Astrocyte (in vitro differentiated cells and primary cell): ENCODE data around the gene CD163L1. TPM values are rescaled to one million over a fixed set of nuclear protein-coding genes. Genes with fewer than 3 reads are reported as not detected.

Experiments used
- DNase-seq: peaks from one replicate; pipeline ENCODE4 v3.0.0-alpha.2; 2010; ENCODE audit warnings: low read depth
- FAIRE-seq: peaks from 2 replicates; lab custom pipeline; 2011; peaks lifted over from hg19 to GRCh38; lab: Jason Lieb, UNC
- H2AFZ ChIP-seq: 2 replicates; pipeline ENCODE4 v1.6.0; 2012; ENCODE audit warnings: low read depth, low read length, inconsistent platforms
- H3K27ac ChIP-seq: 2 replicates; pipeline ENCODE4 v1.5.1; 2011; ENCODE audit warnings: low read depth, low read length, inconsistent platforms
- H3K27me3 ChIP-seq: 2 replicates; pipeline ENCODE4 v1.6.0; 2011; ENCODE audit warnings: low read length, inconsistent platforms; ENCODE audit not compliant: insufficient read depth
- H3K36me3 ChIP-seq: 2 replicates; pipeline ENCODE4 v1.5.1; 2011; ENCODE audit warnings: low read length, inconsistent platforms; ENCODE audit not compliant: insufficient read depth
- H3K4me1 ChIP-seq: 2 replicates; pipeline ENCODE4 v1.5.1; 2011; ENCODE audit warnings: low read length, inconsistent platforms; ENCODE audit not compliant: insufficient read depth
- H3K4me2 ChIP-seq: 2 replicates; pipeline ENCODE4 v1.6.0; 2012; ENCODE audit warnings: low read length, inconsistent platforms
- H3K4me3 ChIP-seq: 2 replicates; pipeline ENCODE4 v1.5.1; 2011; ENCODE audit warnings: low read depth, mild to moderate bottlenecking, low read length, inconsistent platforms; ENCODE audit not compliant: insufficient read depth
- H3K79me2 ChIP-seq: 2 replicates; pipeline ENCODE4 v1.6.0; 2012; ENCODE audit warnings: mild to moderate bottlenecking, low read length, inconsistent platforms; ENCODE audit not compliant: insufficient read depth
- H3K9ac ChIP-seq: 2 replicates; pipeline ENCODE4 v1.6.0; 2012; ENCODE audit warnings: mild to moderate bottlenecking, low read length, inconsistent platforms
- H3K9me3 ChIP-seq: 2 replicates; pipeline ENCODE4 v1.5.1; 2012; ENCODE audit warnings: low read depth, mild to moderate bottlenecking, low read length, inconsistent platforms; ENCODE audit not compliant: insufficient read depth
- H4K20me1 ChIP-seq: 2 replicates; pipeline ENCODE4 v1.6.0; 2012; ENCODE audit warnings: low read length, inconsistent platforms; ENCODE audit not compliant: insufficient read depth
- H3K27ac Mint-ChIP-seq: one replicate; pipeline ENCODE4 v1.8.0; 2021; ENCODE audit warnings: mild to moderate bottlenecking, mixed read lengths; ENCODE audit not compliant: unreplicated experiment
- H3K27me3 Mint-ChIP-seq: one replicate; pipeline ENCODE4 v1.8.0; 2021; ENCODE audit warnings: low read depth, mixed read lengths; ENCODE audit not compliant: unreplicated experiment
- H3K36me3 Mint-ChIP-seq: one replicate; pipeline ENCODE4 v1.8.0; 2021; ENCODE audit warnings: low read depth, mixed read lengths; ENCODE audit not compliant: unreplicated experiment
- H3K4me1 Mint-ChIP-seq: one replicate; pipeline ENCODE4 v1.8.0; 2021; ENCODE audit warnings: low read depth, mixed read lengths; ENCODE audit not compliant: unreplicated experiment
- H3K4me3 Mint-ChIP-seq: one replicate; pipeline ENCODE4 v1.8.0; 2021; ENCODE audit warnings: mild to moderate bottlenecking, moderate library complexity, mixed read lengths; ENCODE audit not compliant: unreplicated experiment
- H3K9me3 Mint-ChIP-seq: one replicate; pipeline ENCODE4 v1.8.0; 2021; ENCODE audit warnings: mild to moderate bottlenecking, mixed read lengths; ENCODE audit not compliant: unreplicated experiment
- CTCF ChIP-seq: IDR thresholded peaks from 2 replicates; pipeline ENCODE4 v1.5.1; 2011; ENCODE audit warnings: low read depth, mild to moderate bottlenecking, inconsistent platforms, low read length, moderate library complexity; ENCODE audit not compliant: insufficient read depth
- EZH2 ChIP-seq: IDR thresholded peaks from 2 replicates; pipeline ENCODE4 v1.6.1; 2012; ENCODE audit warnings: mild to moderate bottlenecking, low read length, inconsistent platforms; ENCODE audit not compliant: insufficient read depth
- total RNA-seq: library from RNA; stranded (reverse); gene quantifications from 2 replicates; pipeline ENCODE4 v1.2.1, GENCODE V29; 2021

Gene CD163L1
- total RNA-seq, 1 donor from 2014 or later = 1.3 TPM

DNA sequence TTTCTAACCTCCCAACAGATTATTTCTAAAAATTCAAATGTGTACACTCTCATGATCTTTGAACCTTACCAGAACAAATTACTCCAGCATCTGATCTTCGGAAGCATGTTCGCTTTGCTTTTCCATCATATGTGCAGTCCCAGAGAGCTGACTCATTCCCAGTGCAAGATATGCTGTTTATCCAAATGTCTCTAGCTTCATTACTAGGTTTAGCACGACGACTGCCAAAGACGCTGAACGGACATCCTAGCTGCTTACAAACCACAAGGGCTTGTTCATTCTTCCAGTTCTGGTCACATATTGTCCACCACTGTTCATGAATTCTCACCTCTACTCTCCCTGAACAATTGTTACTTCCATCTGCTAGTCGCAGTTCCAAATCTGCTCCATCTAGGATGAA lies 40.5 kb downstream of the CD163L1 start:
- Histone ChIP-seq H3K9me3 (no peaks in the 10 kb centered on the region), H3K9ac (no peak overlapping the region), H3K4me3 (no peak overlapping the region), H3K4me2 (no peak overlapping the region), H3K36me3 (no peaks in the 10 kb centered on the region), H4K20me1 (no peaks in the 10 kb centered on the region), H2AFZ (no peak overlapping the region), H3K4me1 (no peaks in the 10 kb centered on the region), H3K79me2 (no peaks in the 10 kb centered on the region), H3K27me3 (no peaks in the 10 kb centered on the region), H3K27ac (no peak overlapping the region)
- no peak for TF ChIP-seq CTCF
- no peak for TF ChIP-seq EZH2
- peaks cover 4% of the 10 kb centered on the region for H3K4me1 Mint-ChIP-seq
- FAIRE-seq (peak; percentile 20), DNase-seq (no peak)
- no peak overlapping the region for H3K4me3 Mint-ChIP-seq
- no peaks in the 10 kb centered on the region for H3K36me3 Mint-ChIP-seq
- no peaks in the 10 kb centered on the region for H3K27me3 Mint-ChIP-seq
- no peaks in the 10 kb centered on the region for H3K9me3 Mint-ChIP-seq
- no peak overlapping the region for H3K27ac Mint-ChIP-seq

DNA sequence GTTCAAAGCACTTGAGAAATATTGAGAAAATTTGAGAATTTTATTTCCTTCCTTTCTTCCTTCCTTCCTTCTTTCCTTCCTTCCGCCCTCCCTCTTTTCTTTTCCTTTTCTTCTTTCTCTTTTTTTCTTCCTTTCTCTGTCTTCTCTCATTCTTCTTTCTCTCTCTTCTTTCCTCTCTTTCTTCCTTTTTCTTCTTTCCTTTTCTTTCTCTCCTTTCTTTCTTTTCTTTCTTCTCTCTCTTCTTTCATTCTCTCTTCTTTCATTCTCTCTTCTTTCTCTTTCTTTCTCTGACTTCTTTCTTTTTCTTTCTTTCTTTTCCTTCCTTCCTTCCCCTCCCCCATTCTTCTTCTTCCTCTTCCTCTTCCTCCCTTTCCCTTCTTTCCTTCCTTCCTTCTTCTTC lies 44.9 kb downstream of the CD163L1 start:
- Histone ChIP-seq H3K79me2 (no peaks in the 10 kb centered on the region), H3K9ac (no peak overlapping the region), H2AFZ (no peak overlapping the region), H3K4me2 (no peak overlapping the region), H4K20me1 (no peaks in the 10 kb centered on the region), H3K27ac (no peak overlapping the region), H3K36me3 (no peaks in the 10 kb centered on the region), H3K4me1 (no peaks in the 10 kb centered on the region), H3K4me3 (no peak overlapping the region), H3K27me3 (no peaks in the 10 kb centered on the region), H3K9me3 (no peaks in the 10 kb centered on the region)
- FAIRE-seq = no peak
- H3K27ac Mint-ChIP-seq = no peak overlapping the region
- no peaks in the 10 kb centered on the region for H3K9me3 Mint-ChIP-seq
- H3K4me3 Mint-ChIP-seq = no peak overlapping the region
- no peaks in the 10 kb centered on the region for H3K36me3 Mint-ChIP-seq
- TF ChIP-seq CTCF (no peak), EZH2 (no peak)
- no peak for DNase-seq
- H3K4me1 Mint-ChIP-seq = peaks cover 4% of the 10 kb centered on the region
- H3K27me3 Mint-ChIP-seq = no peaks in the 10 kb centered on the region

GRCh38 chr12:7396418-7396817 lies 47.5 kb downstream of the CD163L1 start:
- no peaks in the 10 kb centered on the region for H3K4me1 Mint-ChIP-seq
- H3K36me3 Mint-ChIP-seq = no peaks in the 10 kb centered on the region
- H4K20me1 ChIP-seq = no peaks in the 10 kb centered on the region
- DNase-seq = no peak
- no peaks in the 10 kb centered on the region for H3K79me2 ChIP-seq
- no peak overlapping the region for H3K27ac Mint-ChIP-seq
- H3K4me3 Mint-ChIP-seq = no peak overlapping the region
- peaks cover 2% of the 10 kb centered on the region for H3K9me3 Mint-ChIP-seq
- no peak for TF ChIP-seq EZH2
- no peak for TF ChIP-seq CTCF
- H2AFZ ChIP-seq = no peak overlapping the region
- no peaks in the 10 kb centered on the region for H3K36me3 ChIP-seq
- no peaks in the 10 kb centered on the region for H3K27me3 ChIP-seq
- H3K27ac ChIP-seq = no peak overlapping the region
- no peak overlapping the region for H3K9ac ChIP-seq
- H3K4me3 ChIP-seq = no peak overlapping the region
- no peaks in the 10 kb centered on the region for H3K4me1 ChIP-seq
- no peak for FAIRE-seq
- no peaks in the 10 kb centered on the region for H3K9me3 ChIP-seq
- H3K27me3 Mint-ChIP-seq = no peaks in the 10 kb centered on the region
- no peak overlapping the region for H3K4me2 ChIP-seq
